SK-MEL-5 (cell line): ENCODE measurements around the gene C4orf50. TPM values are rescaled to one million over a fixed set of nuclear protein-coding genes. Genes with fewer than 3 reads are reported as not detected.
A peak's percentile ranks its signal among the peaks of the same experiment; 100 is the strongest.

ENCODE experiments used
- DNase-seq: peaks from one replicate; pipeline ENCODE4 v3.0.0-alpha.2; 2016; ENCODE audit warnings: low read depth, low spot score
- in situ Hi-C: cut with HindIII; loops from 2 replicates; pipeline ENCODE4 v1.10.0; 2016; ENCODE audit warnings: low sequenced_read_pairs, high pct_unique_total_duplicates, low pct_unique_long_range_greater_than_20kb
- total RNA-seq: library from RNA; depleted of rRNA; stranded (reverse); fragments of >200 nt; shearing (Covaris generic); gene quantifications from 2 replicates; pipeline ENCODE4 v1.2.3, GENCODE V29; 2014

C4orf50 gene
- total RNA-seq, 1 experiment from 2014 or later: 0.03 TPM

DNA sequence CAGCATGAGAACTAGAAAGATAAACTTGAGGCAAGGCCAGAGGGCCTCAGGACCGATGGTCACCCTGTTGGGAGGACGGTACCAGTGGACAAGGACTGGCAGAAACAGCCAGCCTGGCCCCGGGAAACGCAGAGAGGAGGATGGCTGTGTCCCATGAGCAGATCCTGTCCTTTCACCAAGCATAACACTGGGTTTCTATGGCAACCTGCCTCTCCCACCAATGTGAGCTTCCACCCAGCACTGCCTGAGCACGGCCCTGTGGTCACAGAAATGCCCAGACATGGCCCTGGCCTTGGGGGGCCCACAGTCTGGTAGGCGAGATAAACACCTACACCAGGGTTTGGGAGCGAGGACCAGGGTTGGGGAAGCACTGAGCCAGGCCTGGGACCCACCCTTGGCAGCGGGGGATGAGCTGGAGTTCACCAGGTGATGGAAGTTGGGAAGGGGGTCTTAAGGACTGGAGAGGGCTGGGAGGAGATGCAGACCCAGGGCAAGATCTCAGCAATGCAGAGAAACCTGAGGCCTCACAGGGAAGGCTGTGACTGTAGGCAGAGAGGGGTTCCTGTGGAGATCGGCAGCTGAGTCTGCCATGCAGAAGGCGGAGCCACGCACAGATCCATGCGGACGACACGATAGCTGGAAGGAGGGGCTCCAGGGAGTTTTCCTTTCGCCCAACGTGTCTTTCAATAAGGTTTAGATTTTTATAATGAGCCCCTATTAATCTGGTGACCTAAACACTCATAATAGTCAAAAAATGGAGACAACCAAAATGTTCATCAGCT, 92.6 kb downstream of the C4orf50 start:
- no peak for DNase-seq
- in situ Hi-C loops: no loop called here

- in situ Hi-C loops: no loop called here
- no peak for DNase-seq
Measured at GRCh38 chr4:5924461-5925125, 93.6 kb downstream of the C4orf50 start.

DNA sequence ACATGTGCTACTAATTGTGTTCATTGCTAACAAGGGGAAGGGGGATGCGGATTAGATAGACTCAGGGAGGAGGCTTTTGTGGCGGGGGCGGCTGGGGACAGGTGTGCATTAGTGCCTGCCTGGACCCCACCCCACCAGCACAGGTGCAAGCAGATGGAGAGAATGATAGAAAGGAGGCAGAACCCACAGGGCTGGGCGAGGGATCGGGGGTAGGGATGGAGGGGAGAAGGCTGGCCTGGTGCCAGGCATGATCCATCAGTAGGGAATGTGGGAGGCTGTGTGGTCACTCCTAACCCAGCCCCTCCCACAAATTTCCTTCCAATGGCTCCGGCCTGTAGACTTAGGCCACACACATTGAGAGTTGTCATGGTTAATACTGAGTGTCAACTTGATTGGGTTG, 94.9 kb downstream of the C4orf50 start:
- DNase-seq: no peak
- in situ Hi-C loops: no loop called here

DNA sequence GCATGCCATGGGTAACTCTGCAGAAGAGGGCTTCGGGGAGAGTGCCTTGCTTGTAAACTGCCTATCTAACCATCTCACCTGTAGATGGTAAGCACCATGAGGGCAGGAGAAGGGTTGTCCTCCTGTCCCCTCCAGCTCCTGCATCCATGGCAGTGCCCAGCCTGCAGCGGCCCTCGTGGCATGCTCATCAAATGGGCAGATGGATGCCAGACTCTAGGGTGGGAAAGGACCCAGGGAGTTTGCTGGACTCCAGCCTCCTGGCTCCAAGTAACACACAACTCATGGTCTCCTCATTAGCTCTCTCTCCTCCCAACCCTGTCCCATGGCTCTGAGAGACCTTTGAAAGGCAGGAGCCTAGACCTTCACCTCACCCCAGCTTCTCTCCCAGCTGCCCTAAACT, 95.7 kb downstream of the C4orf50 start:
- in situ Hi-C loops: no loop called here
- no peak for DNase-seq

- DNase-seq: no peak
- in situ Hi-C loops: no loop called here
Measured at GRCh38 chr4:5921981-5922380, 96.2 kb downstream of the C4orf50 start.

DNA sequence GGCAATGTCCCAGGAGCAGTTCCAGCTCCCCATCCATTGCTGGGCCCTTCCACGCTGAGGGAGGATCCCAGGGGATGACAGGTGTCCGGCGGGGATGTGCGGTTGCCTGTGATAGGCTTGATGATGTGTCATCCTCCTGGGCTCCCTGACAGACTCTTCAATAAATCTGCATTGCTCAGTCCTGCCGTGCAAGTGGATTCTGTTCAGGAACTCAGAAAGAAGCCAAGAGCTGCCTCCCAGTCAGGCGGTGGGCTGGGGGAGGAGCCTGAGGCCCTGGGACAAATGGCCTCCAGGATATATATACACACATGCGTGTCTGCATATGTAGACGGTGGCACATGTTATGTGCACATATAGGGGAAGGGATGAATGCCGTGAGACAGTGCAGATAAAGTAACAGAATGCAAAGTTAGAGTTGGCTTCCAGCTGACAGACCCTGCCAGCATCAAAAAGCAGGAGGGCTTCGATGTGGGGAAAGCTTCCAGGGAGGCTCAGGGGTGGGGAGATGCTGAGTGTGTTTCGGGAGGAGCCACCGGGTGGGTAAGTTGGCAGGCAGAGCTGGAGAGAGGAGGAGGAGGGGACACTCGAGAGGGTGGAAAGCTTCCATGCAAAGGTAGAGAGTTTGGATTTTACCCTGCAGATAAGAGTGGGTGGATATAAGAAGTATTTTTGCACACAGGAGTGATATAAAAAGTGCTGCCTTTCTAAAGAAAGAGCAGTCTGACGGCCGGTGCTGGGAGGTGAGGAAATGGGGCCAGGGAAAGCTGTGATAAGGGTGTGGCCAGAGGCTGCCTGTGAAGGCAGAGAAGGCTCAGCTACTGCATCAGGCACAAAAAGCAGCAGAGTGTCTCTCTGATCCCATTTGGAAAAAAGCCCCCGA, 96.9 kb downstream of the C4orf50 start:
- in situ Hi-C loops: no loop called here
- DNase-seq: no peak

- no peak for DNase-seq
- in situ Hi-C loops: no loop called here
Measured at GRCh38 chr4:5919571-5919970, 98.7 kb downstream of the C4orf50 start.

DNA sequence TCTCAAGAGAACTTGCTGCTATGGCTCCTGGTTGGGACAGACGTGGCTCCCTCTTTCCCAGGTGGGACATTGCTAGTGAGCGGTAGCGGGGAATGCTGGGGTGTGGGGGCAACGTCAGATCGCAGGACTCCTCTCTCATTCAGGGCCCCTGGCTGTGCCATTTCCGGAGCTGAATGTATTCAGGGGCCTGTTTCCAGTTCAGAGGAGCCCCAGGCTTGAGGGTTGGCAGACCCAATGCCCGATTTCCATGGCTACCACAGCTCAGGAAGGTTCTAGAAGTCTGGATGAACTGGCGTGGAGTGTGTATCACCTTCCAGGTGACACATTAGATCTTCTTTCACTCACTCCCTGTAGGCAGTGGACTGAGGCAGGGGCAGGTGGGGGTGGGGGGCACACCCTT, 99.2 kb downstream of the C4orf50 start:
- in situ Hi-C loops: no loop called here
- no peak for DNase-seq

GRCh38 chr4:5918331-5918985, 99.8 kb downstream of the C4orf50 start:
- no peak for DNase-seq
- in situ Hi-C loops: no loop called here

DNA sequence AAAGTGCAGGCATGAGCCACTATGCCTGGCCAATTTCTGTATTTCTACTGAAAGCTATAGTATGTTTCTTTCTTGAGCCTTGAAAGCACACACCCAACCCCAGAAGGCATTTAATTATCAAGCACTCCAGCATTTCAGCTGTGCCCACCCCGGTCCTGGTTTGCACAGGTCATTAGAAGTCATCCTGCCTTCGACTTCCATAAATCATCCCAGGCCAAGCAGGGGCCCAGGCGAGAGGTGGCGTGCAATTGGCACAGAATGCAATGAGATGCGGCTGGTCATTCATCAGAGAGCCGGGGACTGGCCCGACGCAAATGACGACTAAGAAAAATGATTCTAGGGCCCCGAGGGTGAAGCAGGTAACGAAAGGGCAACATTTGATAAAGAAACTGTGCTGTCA, 100.6 kb downstream of the C4orf50 start:
- in situ Hi-C loops: no loop called here

DNA sequence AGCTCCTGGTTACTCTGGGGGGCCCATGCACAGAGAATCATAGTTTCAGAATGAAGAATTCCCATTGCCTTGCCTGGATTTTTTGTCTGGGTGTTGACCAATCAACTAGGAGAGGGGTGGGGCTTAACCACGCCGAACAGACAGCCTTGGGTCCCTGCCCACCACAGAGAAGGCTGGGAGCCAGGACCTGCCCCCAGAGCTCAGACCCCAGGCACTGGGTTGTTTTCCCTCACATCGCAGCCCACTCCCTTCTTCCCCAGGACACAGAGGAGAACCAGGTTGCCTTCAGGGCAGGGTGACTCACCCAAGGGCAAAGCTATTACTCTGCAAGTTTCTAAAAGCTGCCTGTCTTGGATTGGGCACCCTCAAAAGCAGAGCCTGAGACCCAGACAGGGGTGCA, 102.0 kb downstream of the C4orf50 start:
- in situ Hi-C loops: no loop called here
- DNase-seq: no peak

More for the DNA sequence above, 100.6 kb downstream of the C4orf50 start:
- no peak for DNase-seq

DNA sequence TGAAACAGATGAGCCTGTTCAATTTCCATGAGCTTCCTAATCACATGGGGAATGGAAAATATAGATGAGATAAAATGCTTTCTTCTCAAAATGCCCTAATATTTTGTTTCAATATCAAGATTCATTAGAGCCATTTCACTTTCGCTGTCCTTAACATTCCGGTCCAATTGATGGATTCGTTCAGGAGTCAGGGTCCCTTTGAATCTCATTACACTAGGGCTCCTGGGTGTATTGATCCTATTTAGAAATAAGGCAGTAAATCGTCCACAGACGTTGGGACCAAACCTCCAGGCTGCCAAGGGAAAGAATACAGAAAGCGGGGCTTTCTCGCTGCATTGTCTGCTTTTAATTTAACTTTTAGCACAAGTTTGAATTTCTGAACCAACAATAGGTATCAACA, 104.8 kb downstream of the C4orf50 start:
- in situ Hi-C loops: no loop called here
- no peak for DNase-seq

DNA sequence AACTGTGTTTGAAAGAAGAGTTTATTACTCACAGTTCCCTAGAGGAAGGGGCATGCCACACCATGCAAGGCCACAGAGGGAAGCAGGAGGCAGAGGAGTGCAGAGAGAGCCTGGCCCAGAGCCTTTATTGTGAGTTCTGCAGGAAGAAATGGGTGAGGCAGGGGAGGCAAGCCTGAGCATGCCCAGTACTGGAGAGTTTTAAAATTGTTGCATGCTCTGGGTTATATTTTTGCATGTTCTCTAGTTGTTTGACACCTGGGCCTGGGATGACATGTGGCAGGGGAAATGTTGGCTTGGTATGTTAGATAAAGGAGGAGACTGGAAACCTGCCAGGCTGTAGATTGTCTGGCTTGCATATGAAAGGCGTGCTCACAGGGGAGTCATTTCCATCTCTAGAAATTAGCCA, 105.6 kb downstream of the C4orf50 start:
- DNase-seq: no peak
- in situ Hi-C loops: no loop called here

- in situ Hi-C loops: no loop called here
- DNase-seq: peak; percentile 62
Measured at GRCh38 chr4:5908876-5909427, 109.3 kb downstream of the C4orf50 start.

GRCh38 chr4:5906191-5906590, 112.0 kb downstream of the C4orf50 start:
- DNase-seq: no peak
- in situ Hi-C loops: no loop called here

GRCh38 chr4:5905714-5906113, 112.5 kb downstream of the C4orf50 start:
- no peak for DNase-seq
- in situ Hi-C loops: no loop called here

GRCh38 chr4:5900844-5901243, 117.4 kb downstream of the C4orf50 start:
- in situ Hi-C loops: no loop called here
- no peak for DNase-seq

- DNase-seq: no peak
- in situ Hi-C loops: no loop called here
Measured at GRCh38 chr4:5899881-5900280, 118.3 kb downstream of the C4orf50 start.
